ENCODE data around the gene GMPPA. TPM values are rescaled to one million over a fixed set of nuclear protein-coding genes. Genes with fewer than 3 reads are reported as not detected.
A peak's percentile ranks its signal among the peaks of the same experiment; 100 is the strongest.

Gene GMPPA
- total and polyA plus RNA-seq, 2 donors (not counting 1 experiment from before 2014, with no cell fraction given), result 38.3 to 59.7 TPM

DNA sequence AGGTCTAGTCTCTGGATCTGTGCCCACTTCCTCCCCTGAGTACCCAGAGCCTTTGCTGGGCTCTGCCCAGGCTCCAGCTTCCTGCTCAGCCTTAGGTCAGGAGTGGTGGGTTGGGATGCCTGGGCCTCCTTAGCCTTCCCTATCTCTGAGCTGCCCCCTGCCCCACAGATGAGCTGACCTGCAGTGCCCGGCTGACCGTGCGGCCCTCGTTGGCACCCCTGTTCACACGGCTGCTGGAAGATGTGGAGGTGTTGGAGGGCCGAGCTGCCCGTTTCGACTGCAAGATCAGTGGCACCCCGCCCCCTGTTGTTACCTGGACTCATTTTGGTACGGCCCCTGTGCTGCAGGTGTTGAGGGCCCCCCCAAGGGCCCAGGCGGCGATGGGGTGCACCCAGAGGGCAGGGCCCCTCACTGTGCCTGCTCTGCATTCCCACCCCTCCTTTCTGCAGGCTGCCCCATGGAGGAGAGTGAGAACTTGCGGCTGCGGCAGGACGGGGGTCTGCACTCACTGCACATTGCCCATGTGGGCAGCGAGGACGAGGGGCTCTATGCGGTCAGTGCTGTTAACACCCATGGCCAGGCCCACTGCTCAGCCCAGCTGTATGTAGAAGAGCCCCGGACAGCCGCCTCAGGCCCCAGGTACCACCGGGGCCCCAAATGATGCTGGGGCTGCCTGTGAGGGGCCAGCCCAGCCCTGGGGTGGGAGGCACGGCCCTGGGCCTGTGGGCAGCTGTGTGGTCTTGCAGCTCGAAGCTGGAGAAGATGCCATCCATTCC lies 30.1 kb upstream of the GMPPA start:
- H3K36me3 ChIP-seq (ENCODE audit: control insufficient read depth, insufficient read depth, low read length), result peaks cover 7% of the 10 kb centered on the region
- peaks cover 7% of the 10 kb centered on the region for H3K4me1 ChIP-seq (ENCODE audit: control insufficient read depth, extremely low read depth, insufficient read depth, low read length)
- TF ChIP-seq EZH2 (IDR thresholded peaks at IDR 0.05; ENCODE audit: low read length, missing control alignments) (no peak), CTCF (conservative IDR thresholded peaks at IDR 0.05 in 1 of 2, IDR thresholded peaks at IDR 0.05 in 1 of 2; ENCODE audit: low read depth in 1 of 2, low read length in 2 of 2) (no peak)
- H3K4me3 ChIP-seq (replicated peaks in 1 of 4; ENCODE audit: control extremely low read depth in 1 of 4, insufficient read depth in 1 of 4, low read depth in 3 of 4, low read length in 4 of 4), result no peak overlapping the region
- no peak overlapping the region for H3K9ac ChIP-seq (ENCODE audit: insufficient read depth, low read length)
- H2AFZ ChIP-seq (ENCODE audit: low read length), result no peak overlapping the region
- H3K27me3 ChIP-seq (ENCODE audit: control insufficient read depth, insufficient read depth, low read length), result no peaks in the 10 kb centered on the region
- no peak for DNase-seq (ENCODE audit: low read depth in 2 of 2)
- H3K9me3 ChIP-seq (ENCODE audit: control insufficient read depth, insufficient read depth, low read depth, low read length), result no peaks in the 10 kb centered on the region
- H3K79me2 ChIP-seq (ENCODE audit: control insufficient read depth, insufficient read depth, low read length), result no peaks in the 10 kb centered on the region
- no peak overlapping the region for H3K4me2 ChIP-seq (ENCODE audit: extremely low read depth, insufficient read depth, low read length)
- no peaks in the 10 kb centered on the region for H4K20me1 ChIP-seq (ENCODE audit: control insufficient read depth, extremely low read depth, insufficient read depth, low read length)
- H3K27ac ChIP-seq (ENCODE audit: insufficient read depth, low read length), result no peak overlapping the region

- peak; percentile 40 to 81 for DNase-seq (ENCODE audit: low read depth in 2 of 2)
- Histone ChIP-seq H3K4me1 (ENCODE audit: control insufficient read depth, extremely low read depth, insufficient read depth, low read length) (peaks cover 7% of the 10 kb centered on the region), H3K27ac (ENCODE audit: insufficient read depth, low read length) (no peak overlapping the region), H3K4me3 (replicated peaks in 1 of 4; ENCODE audit: control extremely low read depth in 1 of 4, insufficient read depth in 1 of 4, low read depth in 3 of 4, low read length in 4 of 4) (no peak overlapping the region), H3K36me3 (ENCODE audit: control insufficient read depth, insufficient read depth, low read length) (peaks cover 7% of the 10 kb centered on the region), H3K9me3 (ENCODE audit: control insufficient read depth, insufficient read depth, low read depth, low read length) (no peaks in the 10 kb centered on the region), H3K27me3 (ENCODE audit: control insufficient read depth, insufficient read depth, low read length) (no peaks in the 10 kb centered on the region), H3K79me2 (ENCODE audit: control insufficient read depth, insufficient read depth, low read length) (no peaks in the 10 kb centered on the region), H3K9ac (ENCODE audit: insufficient read depth, low read length) (no peak overlapping the region), H4K20me1 (ENCODE audit: control insufficient read depth, extremely low read depth, insufficient read depth, low read length) (no peaks in the 10 kb centered on the region), H2AFZ (ENCODE audit: low read length) (no peak overlapping the region), H3K4me2 (ENCODE audit: extremely low read depth, insufficient read depth, low read length) (no peak overlapping the region)
- no peak for TF ChIP-seq CTCF (conservative IDR thresholded peaks at IDR 0.05 in 1 of 2, IDR thresholded peaks at IDR 0.05 in 1 of 2; ENCODE audit: low read depth in 1 of 2, low read length in 2 of 2)
- no peak for TF ChIP-seq EZH2 (IDR thresholded peaks at IDR 0.05; ENCODE audit: low read length, missing control alignments)
These were observed 29.4 kb upstream of the GMPPA start for GRCh38 chr2:219469186-219469724.

- Histone ChIP-seq H3K9me3 (ENCODE audit: control insufficient read depth, insufficient read depth, low read depth, low read length) (no peaks in the 10 kb centered on the region), H3K4me3 (replicated peaks in 1 of 4; ENCODE audit: control extremely low read depth in 1 of 4, insufficient read depth in 1 of 4, low read depth in 3 of 4, low read length in 4 of 4) (no peak overlapping the region), H3K9ac (ENCODE audit: insufficient read depth, low read length) (no peak overlapping the region), H3K4me1 (ENCODE audit: control insufficient read depth, extremely low read depth, insufficient read depth, low read length) (peaks cover 7% of the 10 kb centered on the region), H3K79me2 (ENCODE audit: control insufficient read depth, insufficient read depth, low read length) (no peaks in the 10 kb centered on the region), H3K36me3 (ENCODE audit: control insufficient read depth, insufficient read depth, low read length) (peaks cover 7% of the 10 kb centered on the region), H3K27ac (ENCODE audit: insufficient read depth, low read length) (no peak overlapping the region), H3K27me3 (ENCODE audit: control insufficient read depth, insufficient read depth, low read length) (no peaks in the 10 kb centered on the region), H3K4me2 (ENCODE audit: extremely low read depth, insufficient read depth, low read length) (no peak overlapping the region), H4K20me1 (ENCODE audit: control insufficient read depth, extremely low read depth, insufficient read depth, low read length) (no peaks in the 10 kb centered on the region), H2AFZ (ENCODE audit: low read length) (no peak overlapping the region)
- no peak for DNase-seq (ENCODE audit: low read depth in 2 of 2)
- no peak for TF ChIP-seq EZH2 (IDR thresholded peaks at IDR 0.05; ENCODE audit: low read length, missing control alignments)
- no peak for TF ChIP-seq CTCF (conservative IDR thresholded peaks at IDR 0.05 in 1 of 2, IDR thresholded peaks at IDR 0.05 in 1 of 2; ENCODE audit: low read depth in 1 of 2, low read length in 2 of 2)
These were observed 28.3 kb upstream of the GMPPA start for GRCh38 chr2:219470429-219470828.

Measured in fibroblast of lung (primary cell).